Activated CD4-positive, alpha-beta T cell treated with anti-CD3 and anti-CD28 coated beads, Interleukin-2, amount 50 U/mL, for 24 hours (primary cell): ENCODE results near the gene SAE1.

Source experiments
- DNase-seq, 2 donors: peaks; one replicate each; pipeline ENCODE4 v3.0.0-alpha.2; 2020; ENCODE audit warnings: low read depth in 1 of 2, low spot score in 1 of 2

Gene SAE1

GRCh38 chr19:47157431-47158321 lies 27.0 kb downstream of the SAE1 start:
- DNase-seq = no peak

DNA sequence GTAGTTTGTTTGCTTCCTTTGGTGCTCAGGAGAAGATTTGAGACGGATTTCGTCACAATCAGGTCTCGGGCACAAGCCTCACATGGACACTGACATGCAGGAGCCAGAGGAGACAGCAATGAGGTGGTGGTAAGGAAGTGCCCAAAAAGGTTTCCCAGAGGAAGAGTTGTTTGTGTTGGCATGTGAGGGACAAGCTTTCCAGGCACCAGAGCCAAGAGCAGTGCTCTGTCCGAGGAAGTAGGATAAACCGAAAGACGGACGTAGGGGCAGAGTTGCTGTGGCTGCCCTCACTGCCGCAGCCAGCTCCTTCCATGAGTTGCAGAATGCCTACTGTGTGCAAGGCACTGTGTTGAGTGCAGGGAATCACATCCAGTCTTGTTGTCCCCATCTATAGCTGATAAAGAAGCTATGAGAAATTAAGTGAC lies 27.7 kb downstream of the SAE1 start:
- no peak for DNase-seq

GRCh38 chr19:47158879-47159503 lies 28.4 kb downstream of the SAE1 start:
- peak in 1 of 2 donors; percentile 59 for DNase-seq

DNA sequence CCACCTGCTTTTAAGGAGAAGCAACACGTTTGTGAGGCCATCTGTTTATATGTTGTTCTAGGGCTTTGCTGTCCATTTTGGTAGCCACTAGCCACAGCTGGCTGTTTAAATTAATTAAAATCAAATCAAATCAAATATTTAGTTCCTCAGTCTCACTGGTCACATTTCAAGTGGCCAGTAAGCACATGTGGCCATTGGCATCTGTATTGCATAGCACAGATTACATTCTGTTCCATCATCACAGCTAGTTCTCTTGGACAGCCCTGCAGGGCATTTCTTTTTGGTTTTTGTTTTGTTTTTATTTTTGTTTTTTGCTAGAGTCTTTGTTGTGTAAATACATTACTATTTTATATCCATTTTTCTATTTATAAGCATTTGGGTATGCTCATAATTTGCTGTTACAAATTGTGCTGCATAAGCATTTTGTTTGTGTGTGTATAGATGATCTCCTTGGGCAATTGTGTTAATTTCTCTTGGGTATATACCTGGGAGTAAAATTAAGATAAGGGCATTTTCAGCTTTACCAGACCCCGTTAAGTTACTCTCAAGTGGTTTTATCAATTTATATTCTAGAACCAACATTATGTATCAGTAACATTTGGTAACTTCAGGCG lies 31.3 kb downstream of the SAE1 start:
- DNase-seq = no peak

DNA sequence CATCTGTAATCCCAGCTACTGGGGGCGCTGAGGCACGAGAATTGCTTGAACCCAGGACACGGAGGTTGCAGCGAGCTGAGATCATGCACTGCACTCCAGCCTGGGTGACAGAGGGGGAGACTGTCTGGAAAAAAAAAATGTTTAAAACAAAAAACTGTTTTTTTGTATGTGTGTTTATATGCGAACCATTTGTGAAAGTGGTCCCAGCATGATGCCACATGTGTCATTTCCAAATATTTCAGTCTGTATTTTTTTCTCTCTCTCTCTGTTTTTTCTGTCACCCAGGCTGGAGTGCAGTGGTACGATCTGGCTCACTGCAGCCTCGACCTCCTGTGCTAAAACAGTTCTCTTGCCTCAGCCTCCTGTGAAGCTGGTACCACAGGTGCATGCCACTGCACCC lies 37.4 kb downstream of the SAE1 start:
- DNase-seq = no peak

GRCh38 chr19:47172666-47173455 lies 42.2 kb downstream of the SAE1 start:
- no peak for DNase-seq

GRCh38 chr19:47176071-47176626 lies 45.5 kb downstream of the SAE1 start:
- no peak for DNase-seq

DNA sequence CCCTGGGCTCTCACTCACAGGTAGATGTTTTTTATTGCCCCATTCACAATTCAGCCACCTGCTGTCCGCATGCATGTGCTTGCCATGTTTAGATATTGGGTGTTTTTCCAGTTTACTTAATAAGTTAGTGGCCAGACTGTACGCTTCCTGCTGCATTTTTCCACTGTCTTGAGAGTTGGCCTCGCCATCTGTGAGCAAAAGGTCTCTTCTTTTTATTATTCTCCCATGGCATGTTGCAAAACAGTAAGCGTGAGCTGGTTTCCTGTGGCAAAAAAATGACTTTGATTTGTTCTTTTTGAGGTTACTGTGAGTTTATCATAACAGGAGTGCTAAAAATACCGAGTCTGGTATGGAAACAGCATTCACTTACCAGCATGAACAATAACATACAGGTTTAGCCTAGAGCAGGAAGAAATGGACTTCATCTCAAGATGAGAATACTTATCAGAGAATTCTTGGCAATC lies 46.0 kb downstream of the SAE1 start:
- peak in 1 of 2 donors; percentile 54 for DNase-seq

DNA sequence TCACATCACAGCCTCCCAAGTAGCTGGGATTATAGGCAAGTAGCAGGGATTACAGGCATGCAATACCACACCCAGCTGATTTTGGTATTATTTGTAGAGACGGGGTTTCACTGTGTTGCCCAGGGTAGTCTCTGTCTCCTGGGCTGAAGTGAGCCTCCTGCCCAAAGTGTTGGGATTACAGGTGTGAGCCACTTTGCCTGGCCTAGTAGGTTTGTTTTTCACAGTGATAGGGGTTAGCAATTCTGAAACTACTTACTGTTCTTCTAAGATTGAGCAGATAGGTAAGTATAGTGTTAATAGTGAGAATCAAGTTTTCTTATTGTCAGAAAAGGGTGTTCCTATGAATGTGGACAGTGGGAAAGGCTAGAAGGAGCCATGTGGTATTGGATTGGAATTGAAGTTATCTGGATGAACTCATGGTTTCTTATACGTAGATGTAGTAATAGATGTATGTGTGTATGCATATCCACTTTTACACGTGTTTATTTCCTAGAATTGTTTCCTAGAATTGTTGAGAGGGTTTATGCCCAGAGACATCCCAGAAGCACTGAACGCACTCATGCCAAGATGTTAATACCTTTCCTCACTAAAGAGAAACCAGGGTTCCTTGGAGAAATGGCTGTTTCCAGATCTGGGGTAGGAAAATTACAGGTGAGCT lies 49.1 kb downstream of the SAE1 start:
- no peak for DNase-seq

GRCh38 chr19:47183601-47184000 lies 53.0 kb downstream of the SAE1 start:
- DNase-seq = no peak

DNA sequence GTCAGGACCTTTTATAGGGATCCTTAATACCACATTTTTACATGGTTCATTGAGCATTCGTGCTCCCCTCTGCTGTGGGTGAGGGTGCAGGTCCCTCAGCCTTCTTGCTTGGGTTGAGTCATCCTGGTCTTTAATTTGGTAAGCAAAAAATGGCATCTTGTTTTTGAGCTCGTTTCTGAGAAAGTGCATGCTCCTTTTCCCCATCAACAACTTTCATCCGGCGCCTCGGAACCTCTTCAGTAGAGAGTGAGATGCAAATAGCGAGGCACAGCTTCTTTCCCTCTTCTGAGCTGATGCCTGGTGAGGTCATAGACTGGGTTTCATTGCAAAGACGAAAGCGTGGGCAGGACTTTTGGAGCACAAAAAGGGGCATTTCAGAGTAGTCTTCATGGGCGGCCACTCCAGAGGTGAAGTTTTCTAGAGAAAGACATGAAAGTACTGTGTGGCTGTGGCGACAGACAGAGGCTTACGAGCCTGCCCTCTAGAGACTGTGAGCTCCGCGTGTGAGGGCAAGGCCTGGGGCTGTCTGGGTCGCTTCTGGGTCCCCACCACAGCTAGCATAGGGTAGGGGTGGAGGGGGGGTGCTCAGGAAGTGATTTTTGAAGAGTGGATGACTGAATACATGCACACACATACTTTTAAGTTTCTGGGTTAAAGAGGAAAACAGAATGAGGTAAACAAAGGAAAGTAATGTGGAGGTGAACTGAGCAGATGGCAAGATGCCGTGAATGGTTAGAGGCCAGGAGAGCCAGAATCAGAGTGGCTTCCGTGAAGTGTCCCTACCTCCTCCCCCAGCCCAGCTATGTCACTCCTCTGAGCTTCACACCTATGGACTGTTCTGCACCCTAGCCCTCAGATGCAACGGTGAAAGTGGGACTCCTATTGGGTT lies 56.1 kb downstream of the SAE1 start:
- DNase-seq = peak; percentile 58 to 89

GRCh38 chr19:47187335-47187655 lies 56.7 kb downstream of the SAE1 start:
- no peak for DNase-seq

DNA sequence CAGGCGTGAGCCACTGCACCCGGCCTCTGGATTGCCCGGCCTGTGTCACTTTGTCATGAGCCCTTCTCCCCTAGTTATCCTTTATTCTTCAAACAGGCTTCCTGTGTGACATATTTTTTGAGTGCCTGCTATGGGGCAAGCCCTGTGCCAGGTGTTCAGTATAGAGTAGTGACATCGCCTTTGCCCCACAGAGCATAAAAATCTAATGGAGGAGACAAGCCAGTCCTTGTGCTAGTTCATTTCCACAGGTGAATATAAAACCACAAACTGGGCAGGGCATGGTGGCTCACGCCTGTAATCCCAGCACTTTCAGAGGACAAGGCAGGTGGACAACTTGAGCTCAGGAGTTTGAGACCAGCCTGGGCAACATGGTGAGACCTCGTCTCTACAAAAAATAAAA lies 57.2 kb downstream of the SAE1 start:
- DNase-seq = no peak

DNA sequence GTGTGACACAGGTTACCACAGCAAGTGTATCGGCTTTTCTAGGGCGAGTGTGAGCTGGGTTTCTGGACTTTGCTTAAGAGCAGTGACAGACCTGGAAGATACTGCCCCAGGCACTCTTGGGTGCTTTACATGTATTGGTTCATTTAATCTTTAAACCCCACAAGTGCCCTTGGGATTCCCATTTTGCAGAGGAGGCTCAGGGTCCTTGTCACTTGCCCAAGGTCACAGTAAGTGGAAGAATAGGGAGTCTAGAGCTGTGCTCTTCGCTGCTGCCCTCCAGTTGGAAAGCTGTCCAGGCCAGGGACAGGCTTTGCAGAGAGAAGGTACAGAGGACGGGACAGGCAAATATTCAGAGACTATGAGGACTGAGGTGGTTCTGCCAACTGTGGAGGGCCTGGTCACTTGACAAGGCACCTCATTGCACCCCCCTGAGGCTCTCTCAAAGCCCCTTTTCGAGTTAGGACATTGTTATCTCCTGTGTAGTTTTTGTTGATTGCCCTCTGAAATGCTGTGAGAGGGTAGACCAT lies 57.9 kb downstream of the SAE1 start:
- no peak for DNase-seq

DNA sequence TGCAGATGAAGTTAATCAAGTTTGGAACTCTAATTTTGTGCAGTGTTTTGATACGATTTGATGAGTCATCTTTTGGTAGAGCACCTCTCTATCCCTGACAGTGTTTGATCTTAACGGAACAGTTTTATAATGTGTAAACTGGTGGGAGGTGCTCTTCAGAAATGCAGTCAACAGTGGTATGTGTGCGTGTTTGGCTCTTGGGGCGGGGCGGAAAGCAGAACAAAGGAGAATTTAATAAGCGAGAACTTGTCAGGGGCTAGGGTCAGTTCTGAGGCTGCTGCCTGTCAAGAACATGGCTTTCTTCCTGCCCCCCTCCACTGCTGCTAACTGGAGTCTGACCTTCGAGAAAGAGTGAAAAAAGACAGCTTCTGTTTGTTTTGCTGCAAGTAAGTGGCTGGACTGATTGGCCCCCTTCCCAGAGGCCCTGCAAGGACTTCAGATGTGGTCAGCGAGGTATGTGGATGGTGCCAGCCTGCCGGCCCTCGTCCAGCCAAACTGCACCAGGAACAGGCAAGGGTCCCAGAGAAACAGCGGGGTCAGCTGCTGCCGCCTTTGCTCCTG lies 59.6 kb downstream of the SAE1 start:
- peak; percentile 38 to 58 for DNase-seq

GRCh38 chr19:47195434-47195833 lies 64.8 kb downstream of the SAE1 start:
- no peak for DNase-seq

- DNase-seq = no peak
Observed at GRCh38 chr19:47197141-47197540, 66.5 kb downstream of the SAE1 start.

- no peak for DNase-seq
Observed at GRCh38 chr19:47200530-47200929, 69.9 kb downstream of the SAE1 start.

- no peak for DNase-seq
Observed at GRCh38 chr19:47203254-47203653, 72.6 kb downstream of the SAE1 start.
